ENCODE measurements around the gene UTS2R. TPM values are rescaled to one million over a fixed set of nuclear protein-coding genes. Genes with fewer than 3 reads are reported as not detected.
"Not testable (repeated sequence)": the region's sequence is repeated elsewhere in the genome, so short reads cannot be mapped to it uniquely, and the experiment has no call there.

UTS2R gene
- total RNA-seq, 1 donor from 2014 or later, result not detected

DNA sequence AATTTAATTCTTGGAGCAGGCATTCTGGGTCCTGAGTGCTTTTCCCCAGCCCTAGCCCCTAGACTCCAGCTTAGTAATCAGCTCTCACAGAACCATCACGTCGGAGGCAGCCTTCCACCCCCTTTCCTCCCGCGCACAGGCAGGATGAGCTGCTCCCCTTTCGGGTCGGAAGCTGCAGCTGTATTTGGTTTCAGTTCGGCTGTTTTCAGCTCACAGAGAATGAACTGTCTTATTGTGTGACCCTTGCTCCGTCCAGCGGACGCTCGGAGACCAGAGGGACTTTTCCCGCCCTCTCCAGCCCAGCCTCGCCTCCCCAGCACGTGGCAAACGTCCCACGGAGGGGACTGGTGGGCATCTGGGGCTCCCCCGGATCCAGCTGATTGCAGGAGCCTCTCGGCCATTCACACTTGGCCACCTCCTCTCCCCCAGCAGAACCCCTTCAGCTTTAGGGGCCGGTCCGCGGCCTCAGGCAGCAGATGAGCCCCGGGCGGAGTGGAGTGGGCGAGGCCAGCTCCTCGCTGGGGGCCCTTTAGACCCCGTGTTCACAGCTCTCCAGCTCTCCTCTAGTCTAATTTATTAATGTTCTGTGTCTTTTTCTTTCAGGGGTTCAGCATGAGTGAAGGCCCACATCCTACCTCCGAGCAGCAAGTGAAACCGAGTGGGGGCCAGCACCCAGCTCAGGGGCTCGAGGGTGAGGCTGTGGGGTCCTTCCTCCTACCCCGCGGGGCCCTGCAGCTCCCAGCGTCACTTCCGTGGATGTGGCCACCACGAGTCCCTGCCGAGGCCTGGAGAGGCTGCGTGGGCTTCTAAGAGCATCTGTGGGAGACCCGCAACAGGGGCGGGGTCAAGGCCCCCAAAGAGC is 863 bp upstream of the UTS2R start:
- DNase-seq (ENCODE audit: low spot score) (no peak), ATAC-seq (peak; percentile 87)
- intact Hi-C loops (cut with DNase I), result no loop called here

DNA sequence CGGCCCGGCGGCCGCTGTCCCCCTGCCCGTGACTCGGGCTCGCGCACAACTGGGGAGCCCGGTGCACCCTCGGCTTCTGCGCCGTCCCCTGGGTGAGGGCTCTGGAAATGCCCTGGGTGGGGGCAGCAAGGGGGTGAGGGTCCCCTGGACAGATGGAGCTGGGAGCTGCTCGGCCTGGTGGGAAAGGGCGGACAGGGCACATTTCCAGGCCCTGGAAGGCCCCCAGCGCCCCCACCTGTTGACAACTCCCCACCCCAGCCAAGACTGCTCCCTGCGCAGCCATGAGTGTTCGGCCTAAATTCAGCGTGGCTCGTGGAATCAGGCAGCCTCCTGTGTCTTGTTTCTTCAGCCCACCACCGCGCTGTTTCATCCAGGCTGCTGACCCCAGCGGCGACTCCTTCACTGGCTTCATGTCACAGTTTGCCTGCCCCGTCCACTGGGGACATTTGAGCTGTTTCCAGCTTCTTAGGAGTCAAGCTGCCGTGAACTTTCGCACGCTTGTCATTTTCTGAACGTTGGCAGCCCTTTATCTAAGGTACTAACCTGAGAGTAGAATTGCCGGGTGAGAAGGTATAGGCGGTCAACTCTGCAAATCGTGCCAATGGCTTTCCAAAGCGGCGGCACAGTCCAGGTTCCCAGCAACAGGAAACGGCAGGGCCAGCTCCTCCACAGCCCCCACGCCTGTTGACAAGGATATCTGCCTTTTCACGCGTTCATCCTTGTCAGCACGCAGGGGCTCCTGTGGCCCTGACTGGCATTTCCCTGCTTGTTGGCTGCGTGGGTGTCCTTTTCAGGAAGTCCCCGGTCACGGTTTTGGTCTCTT is 895 bp downstream of the UTS2R start:
- ATAC-seq, result no peak
- intact Hi-C loops (cut with DNase I), result no loop called here
- no peak for DNase-seq (ENCODE audit: low spot score)

DNA sequence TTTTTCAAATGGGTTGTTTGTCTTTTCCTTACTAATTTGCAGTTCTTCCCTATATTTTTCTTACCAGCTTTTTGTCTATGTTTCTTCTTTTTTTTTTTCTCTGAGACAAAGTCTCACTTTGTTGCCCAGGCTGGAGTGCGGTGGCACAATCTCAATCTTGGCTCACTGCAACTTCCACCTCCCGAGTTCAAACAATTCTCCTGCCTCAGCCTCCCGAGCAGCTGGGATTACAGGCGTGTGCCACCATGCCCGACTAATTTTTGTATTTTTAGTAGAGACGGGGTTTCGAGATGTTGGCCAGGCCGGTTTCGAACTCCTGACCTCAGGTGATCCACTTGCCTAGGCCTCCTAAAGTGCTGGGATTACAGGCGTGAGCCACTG is 1.5 kb downstream of the UTS2R start:
- intact Hi-C loops (cut with DNase I); ATAC-seq; DNase-seq (ENCODE audit: low spot score): not testable (repeated sequence)

DNA sequence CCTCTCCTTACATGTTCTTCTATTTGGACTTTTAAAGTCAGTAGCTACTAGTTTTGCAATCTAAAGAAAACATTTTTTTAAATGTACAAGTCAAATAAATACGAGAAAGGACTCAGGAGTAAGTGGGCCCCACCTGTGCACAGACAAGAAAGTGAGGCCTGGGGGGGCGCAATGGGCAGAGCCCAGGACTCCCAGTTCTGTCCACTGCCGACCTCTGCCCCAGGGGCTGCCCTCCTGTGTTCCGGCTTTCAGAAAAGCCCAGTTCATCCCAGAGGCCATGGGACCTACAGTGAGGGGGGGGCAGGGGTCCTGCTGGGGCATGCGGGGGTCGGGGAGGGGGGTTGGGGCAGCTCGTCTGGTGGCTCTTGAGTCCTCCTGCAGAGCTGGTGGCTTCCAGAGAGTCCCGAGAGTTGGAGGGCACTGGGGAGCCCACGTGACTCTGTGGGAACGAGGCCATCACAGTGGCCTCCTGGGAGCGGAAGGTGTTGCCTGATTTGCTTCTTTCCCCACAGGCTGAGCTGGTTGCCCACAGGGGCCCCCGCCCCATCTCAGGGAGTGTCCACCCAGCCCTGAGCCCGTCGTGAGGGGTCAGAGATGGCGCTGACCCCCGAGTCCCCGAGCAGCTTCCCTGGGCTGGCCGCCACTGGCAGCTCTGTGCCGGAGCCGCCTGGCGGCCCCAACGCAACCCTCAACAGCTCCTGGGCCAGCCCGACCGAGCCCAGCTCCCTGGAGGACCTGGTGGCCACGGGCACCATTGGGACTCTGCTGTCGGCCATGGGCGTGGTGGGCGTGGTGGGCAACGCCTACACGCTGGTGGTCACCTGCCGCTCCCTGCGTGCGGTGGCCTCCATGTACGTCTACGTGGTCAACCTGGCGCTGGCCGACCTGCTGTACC is 2.4 kb downstream of the UTS2R start:
- DNase-seq (ENCODE audit: low spot score), result no peak
- intact Hi-C loops (cut with DNase I), result no loop called here
- ATAC-seq, result no peak

DNA sequence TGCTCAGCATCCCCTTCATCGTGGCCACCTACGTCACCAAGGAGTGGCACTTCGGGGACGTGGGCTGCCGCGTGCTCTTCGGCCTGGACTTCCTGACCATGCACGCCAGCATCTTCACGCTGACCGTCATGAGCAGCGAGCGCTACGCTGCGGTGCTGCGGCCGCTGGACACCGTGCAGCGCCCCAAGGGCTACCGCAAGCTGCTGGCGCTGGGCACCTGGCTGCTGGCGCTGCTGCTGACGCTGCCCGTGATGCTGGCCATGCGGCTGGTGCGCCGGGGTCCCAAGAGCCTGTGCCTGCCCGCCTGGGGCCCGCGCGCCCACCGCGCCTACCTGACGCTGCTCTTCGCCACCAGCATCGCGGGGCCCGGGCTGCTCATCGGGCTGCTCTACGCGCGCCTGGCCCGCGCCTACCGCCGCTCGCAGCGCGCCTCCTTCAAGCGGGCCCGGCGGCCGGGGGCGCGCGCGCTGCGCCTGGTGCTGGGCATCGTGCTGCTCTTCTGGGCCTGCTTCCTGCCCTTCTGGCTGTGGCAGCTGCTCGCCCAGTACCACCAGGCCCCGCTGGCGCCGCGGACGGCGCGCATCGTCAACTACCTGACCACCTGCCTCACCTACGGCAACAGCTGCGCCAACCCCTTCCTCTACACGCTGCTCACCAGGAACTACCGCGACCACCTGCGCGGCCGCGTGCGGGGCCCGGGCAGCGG is 3.2 kb downstream of the UTS2R start:
- intact Hi-C loops (cut with DNase I), result no loop called here
- ATAC-seq (no peak), DNase-seq (ENCODE audit: low spot score) (no peak)

DNA sequence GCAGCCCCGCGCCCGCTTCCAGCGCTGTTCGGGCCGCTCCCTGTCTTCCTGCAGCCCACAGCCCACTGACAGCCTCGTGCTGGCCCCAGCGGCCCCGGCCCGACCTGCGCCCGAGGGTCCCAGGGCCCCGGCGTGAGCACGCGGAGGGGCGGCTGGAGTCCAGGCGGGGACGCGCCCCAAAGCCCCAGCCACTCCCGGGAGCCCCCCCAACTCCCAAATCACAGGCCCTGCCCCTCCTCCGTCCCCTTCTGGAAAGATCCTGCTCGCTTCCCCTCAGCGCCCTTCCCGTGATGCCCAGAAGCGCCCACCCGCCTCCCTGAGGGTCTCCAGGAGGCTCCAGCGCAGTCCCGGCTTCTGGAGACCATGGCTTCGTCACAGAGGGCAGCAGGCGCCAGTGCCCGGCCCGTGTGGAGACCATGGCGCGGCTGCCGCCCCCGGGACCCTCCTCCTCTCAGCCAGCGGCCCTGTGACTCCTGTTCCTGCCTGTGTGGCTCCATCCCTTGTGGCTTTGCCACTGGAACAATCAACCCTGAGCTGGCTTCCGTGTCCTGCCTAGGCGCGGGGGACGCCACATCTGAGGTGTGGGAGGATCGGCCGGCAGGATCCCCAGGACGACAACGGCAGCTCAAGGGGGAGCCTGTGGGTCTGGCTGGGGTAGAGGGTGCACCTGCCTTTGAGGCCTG is 3.9 kb downstream of the UTS2R start:
- DNase-seq (ENCODE audit: low spot score), result no peak
- intact Hi-C loops (cut with DNase I), result no loop called here
- no peak for ATAC-seq

DNA sequence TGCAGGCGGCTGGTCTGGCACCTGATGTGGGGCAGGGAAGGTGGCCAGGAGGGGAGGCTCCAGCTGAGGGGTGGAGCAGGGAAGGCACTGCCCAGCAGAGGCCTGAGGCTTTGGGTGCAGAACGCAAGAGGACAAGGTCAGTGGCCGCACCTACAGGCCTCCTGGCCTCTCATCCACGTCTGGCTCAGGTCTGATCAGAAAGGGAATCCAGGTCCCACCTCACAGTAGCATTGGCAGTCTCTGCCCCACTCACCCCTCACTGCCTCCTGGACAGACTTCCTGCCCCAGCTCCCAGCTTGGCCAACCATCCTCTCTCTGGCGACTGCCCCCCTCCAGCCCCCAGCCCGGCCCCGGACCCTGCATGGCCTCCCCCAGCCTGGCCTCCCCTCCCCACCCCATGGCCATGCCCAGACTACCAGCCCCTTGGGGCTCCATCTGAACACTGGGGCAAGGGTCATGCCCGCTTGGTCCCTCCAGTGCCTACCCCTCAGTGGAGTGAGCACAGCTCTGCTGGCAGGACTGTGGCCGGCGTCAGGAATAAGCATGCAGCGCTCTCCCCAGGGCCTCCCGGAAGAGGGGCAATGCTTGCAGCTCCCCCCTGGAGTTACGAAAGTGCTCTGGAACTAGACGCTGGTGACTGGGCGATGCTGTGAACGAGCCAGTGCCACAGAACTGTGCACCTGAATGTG is 4.6 kb downstream of the UTS2R start:
- intact Hi-C loops (cut with DNase I), result no loop called here
- ATAC-seq (peak; percentile 36), DNase-seq (ENCODE audit: low spot score) (no peak)

DNA sequence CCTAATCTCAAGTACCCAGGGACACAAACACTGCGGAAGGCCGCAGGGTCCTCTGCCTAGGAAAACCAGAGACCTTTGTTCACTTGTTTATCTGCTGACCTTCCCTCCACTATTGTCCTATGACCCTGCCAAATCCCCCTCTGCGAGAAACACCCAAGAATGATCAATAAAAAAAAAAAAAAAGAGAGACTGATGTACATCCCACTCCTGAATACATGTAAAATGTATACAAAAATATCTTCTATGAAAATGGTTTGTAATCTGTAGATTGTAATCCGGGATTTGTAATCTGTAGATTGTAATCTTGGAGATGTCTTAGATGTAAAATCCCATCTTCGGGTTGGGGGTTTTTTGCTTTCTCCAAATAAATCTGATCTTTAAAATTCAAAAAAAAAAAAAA is 5.7 kb downstream of the UTS2R start:
- intact Hi-C loops (cut with DNase I); ATAC-seq; DNase-seq (ENCODE audit: low spot score): not testable (repeated sequence)

DNA sequence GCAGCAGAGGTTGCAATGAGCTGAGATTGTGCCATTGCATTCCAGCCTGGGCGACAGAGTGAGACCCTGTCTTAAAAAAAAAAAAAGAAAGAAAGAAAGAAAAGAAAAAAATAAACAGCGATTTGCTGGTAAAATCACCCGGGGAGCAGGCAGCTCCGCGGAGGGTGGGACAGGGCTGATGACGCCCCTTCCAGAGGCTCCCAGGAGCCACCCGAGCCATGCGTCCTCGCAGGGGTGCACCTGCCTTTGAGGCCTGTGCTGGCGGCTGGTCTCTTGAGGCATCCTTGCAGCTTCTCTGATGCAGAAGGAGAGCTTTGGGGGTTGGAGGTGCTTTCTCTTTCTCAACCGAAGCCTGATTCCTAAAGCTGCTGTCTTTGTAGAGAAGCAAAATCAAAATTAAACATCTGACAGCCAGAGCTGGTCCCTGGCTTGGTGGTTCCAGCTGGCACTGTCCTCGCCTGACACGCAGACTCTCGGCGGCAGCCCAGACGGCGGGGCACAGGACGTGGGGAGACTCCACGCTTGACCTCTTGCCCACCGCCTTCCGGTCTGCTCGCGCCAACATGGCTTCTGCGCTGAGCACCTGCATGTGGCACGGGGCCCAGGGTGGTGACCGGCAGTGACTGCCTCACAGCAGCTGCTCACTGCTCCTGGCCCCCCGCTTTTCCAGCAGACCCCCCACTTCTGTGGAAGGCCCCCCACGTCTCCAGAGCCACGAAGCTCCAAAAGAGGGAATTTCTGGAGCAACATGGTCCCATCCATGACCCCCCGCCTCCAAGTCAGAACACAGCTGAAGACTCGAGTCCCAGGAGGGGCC is 6.6 kb downstream of the UTS2R start:
- DNase-seq (ENCODE audit: low spot score) (no peak), ATAC-seq (no peak)
- intact Hi-C loops (cut with DNase I), result no loop called here

DNA sequence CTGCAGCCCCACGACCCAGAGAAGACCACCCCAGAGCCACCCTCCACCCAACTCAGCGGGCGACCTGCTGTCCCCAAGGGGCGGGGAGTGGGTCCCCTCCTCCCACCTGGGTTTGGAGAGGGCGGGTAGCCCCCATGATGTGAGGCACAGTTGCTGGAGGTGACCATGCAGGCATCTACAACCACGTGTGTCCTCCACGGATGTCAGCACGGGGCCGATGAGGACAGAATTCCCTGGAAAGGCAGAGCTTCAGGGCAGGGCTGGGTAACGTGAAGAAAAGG is 7.1 kb downstream of the UTS2R start:
- ATAC-seq (no peak), DNase-seq (ENCODE audit: low spot score) (no peak)
- intact Hi-C loops (cut with DNase I), result no loop called here

DNA sequence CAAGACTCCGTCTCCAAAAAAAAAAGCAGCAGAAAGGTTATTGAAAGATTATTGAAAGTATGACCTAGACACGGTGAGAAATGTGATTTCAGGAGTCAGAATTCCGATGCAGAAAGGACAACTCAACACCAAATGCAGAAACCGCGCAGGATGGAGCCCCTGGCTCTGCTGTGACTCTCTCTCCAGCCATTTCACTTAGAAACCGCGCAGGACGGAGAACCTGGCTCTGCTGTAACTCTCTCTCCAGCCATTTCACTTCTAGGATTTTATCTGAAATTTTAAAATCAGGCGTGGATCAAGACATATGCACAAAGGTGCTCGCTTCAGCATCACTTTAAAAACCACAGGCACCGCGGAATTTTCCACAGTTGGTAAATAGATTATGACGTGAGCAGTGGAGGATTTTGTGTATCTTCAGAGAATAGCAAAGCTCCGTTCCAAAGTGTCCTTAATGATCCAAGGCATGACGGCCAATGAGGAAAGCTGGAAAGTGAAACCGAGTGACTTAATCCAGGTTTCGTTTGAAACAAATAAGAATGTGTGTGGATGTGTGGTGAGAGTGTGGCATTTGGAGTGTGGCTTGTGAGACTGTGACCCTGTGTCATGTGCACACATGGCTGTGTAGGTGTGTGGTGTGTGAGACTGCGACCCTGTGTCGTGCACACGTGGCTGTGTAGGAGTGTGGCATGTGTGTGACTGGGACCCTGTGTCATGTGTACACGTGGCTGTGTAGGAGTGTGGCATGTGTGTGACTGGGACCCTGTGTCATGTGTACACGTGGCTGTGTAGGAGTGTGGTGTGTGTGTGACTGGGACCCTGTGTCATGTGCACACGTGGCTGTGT is 9.5 kb downstream of the UTS2R start:
- DNase-seq (ENCODE audit: low spot score) (no peak), ATAC-seq (no peak)
- intact Hi-C loops (cut with DNase I), result no loop called here

DNA sequence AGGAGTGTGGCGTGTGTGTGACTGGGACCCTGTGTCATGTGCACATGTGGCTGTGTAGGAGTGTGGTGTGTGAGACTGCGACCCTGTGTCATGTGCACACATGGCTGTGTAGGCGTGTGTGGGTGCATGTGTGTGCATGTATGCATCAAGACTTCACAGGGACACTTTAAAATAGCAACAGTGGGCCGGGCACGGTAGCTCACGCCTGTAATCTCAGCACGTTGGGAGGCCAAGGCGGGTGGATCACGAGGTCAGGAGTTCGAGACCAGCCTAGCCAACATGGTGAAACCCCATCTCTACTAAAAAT is 10.1 kb downstream of the UTS2R start:
- ATAC-seq; intact Hi-C loops (cut with DNase I); DNase-seq (ENCODE audit: low spot score): not testable (repeated sequence)

DNA sequence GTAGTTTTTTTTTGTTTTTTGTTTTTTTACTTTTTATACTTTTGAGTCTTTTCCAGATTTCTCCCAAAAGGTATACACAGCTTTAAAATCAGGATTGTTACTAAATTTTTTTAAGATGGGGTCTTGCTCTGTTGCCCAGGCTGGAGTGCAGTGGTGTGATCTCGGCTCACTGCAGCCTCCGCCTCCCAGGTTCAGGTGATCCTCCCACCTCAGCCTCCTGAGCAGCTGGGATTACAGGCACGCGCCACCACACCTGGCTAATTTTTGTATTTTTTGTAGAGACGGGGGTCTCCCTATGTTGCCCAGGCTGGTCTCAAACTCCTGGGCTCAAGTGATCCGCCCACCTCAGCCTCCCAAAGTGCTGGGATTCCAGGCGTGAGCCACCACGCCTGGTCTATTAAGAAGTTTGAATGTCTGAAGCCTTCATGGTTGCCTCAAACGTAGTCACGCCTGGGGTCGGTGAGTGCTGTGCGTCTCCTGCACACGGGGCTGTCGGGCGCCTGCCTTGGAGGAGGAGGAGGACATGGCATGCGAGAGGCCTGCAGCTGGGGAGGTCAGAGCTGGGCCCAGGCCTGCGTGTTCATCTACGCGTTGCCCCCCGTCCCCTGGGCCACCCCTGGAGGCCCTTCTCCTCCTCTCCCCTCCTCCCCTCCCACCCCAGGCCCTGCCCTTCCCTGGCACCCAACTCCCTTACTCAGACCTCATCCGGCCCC is 10.8 kb downstream of the UTS2R start:
- ATAC-seq; intact Hi-C loops (cut with DNase I); DNase-seq (ENCODE audit: low spot score): not testable (repeated sequence)

DNA sequence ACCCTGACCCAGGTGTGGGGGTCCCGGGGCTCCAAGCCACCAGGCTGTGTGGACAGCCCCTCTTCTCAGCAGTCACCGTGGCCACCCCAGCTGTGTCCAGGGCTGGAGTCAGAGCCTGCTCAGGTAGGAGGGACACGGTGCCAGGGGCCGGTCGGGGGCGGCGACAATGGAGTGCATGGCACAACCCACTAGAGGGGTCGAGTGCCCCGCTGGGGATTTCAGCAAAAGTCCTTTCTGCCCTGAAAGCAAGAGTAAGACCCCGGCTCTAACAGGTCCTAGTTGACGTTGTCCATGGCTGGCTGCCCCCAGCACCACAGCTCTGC is 11.3 kb downstream of the UTS2R start:
- ATAC-seq (no peak), DNase-seq (ENCODE audit: low spot score) (no peak)

DNA sequence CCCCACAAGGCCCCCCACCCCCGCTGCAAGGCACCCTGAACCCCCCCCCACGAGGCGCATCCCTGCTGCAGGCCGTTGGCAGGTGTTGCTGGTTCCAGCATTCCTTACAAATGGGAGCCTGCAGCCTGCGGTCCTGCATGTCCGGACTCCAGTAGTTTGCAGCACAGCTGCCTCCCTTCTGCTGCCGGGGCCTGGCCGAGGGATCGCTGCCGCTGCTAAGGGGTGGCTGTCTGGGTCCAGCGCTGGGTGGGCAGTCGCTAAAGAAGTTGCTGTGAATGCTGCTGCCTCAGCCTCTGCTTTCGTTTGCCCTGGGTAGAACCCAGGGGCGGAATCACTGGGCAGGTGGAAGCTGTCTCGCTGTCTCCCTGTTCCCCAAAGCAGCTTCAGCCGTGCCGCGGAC is 11.8 kb downstream of the UTS2R start:
- intact Hi-C loops (cut with DNase I), result no loop called here
- no peak for ATAC-seq
- DNase-seq (ENCODE audit: low spot score), result no peak

More for the DNA sequence above, 11.3 kb downstream of the UTS2R start:
- intact Hi-C loops (cut with DNase I), result no loop called here

Measured in sciatic nerve (tissue), 2 donors.